C4-2B (cell line): ENCODE data around the gene LCP2.

ENCODE experiments used
- H3K27ac ChIP-seq: fragments of 450-650 bp; 2 replicates; pipeline ENCODE4 v1.5.1; 2017
- CTCF ChIP-seq: fragments of 450-650 bp; conservative IDR thresholded peaks from 2 replicates; pipeline ENCODE4 v1.5.1; 2017; ENCODE audit warnings: mild to moderate bottlenecking
- ZFX ChIP-seq: fragments of 450-650 bp; IDR thresholded peaks from 2 replicates; pipeline ENCODE4 v1.6.1; 2017

LCP2 gene

GRCh38 chr5:170223906-170224305, 73.7 kb downstream of the LCP2 start:
- H3K27ac ChIP-seq: no peak overlapping the region
- no peak for TF ChIP-seq ZFX

GRCh38 chr5:170223360-170223759, 74.2 kb downstream of the LCP2 start:
- TF ChIP-seq CTCF: no peak
- TF ChIP-seq ZFX: no peak
- H3K27ac ChIP-seq: no peak overlapping the region

- TF ChIP-seq CTCF (no peak; the same call in 1 of the 2 replicates), ZFX (no peak)
- H3K27ac ChIP-seq: no peak overlapping the region
Observed at GRCh38 chr5:170221327-170221741, 76.2 kb downstream of the LCP2 start.

- no peak overlapping the region for H3K27ac ChIP-seq
- TF ChIP-seq CTCF (no peak), ZFX (no peak)
Observed at GRCh38 chr5:170220191-170220590, 77.4 kb downstream of the LCP2 start.

- TF ChIP-seq CTCF: no peak
- no peak for TF ChIP-seq ZFX
- H3K27ac ChIP-seq: no peak overlapping the region
Observed at GRCh38 chr5:170219615-170220014, 78.0 kb downstream of the LCP2 start.

- no peak for TF ChIP-seq ZFX
- TF ChIP-seq CTCF: no peak
- H3K27ac ChIP-seq: no peak overlapping the region
Observed at GRCh38 chr5:170218726-170219125, 78.9 kb downstream of the LCP2 start.

- H3K27ac ChIP-seq: no peak overlapping the region
- TF ChIP-seq ZFX: no peak
- TF ChIP-seq CTCF: no peak
Observed at GRCh38 chr5:170217831-170218230, 79.7 kb downstream of the LCP2 start.

GRCh38 chr5:170216257-170216864, 81.2 kb downstream of the LCP2 start:
- TF ChIP-seq CTCF (peak; percentile 91), ZFX (no peak)
- H3K27ac ChIP-seq: no peak overlapping the region
